GM12874 (cell line): Measurements from ENCODE around the gene EMILIN2.

Source experiments
- TF ChIP-seq, protein P1 (sequence below): IDR thresholded peaks from 2 replicates; pipeline ENCODE4 v1.5.1; 2011; ENCODE audit warnings: low read depth, mild to moderate bottlenecking, control low read depth, low read length, moderate library complexity; ENCODE audit not compliant: insufficient read depth

EMILIN2 gene

DNA sequence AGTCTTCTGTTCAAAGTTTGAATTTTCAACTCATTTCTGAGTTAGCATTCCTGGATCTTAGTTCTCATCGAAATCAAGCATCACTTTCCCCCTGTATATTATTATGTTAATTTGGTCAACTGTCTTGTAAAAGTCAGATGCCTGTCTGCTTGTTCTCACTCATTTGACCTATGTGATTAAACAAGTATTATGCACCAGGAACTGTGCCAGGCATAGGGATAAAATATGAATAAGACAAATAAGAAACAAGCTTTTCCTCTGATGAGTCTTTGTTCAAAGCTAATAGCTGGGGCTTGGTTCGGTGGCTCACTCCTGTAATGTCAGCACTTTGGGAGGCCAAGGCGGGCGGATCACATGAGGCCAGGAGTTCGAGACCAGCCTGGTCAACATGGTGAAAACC is 19.7 kb upstream of the EMILIN2 start:
- TF ChIP-seq, protein P1, sequence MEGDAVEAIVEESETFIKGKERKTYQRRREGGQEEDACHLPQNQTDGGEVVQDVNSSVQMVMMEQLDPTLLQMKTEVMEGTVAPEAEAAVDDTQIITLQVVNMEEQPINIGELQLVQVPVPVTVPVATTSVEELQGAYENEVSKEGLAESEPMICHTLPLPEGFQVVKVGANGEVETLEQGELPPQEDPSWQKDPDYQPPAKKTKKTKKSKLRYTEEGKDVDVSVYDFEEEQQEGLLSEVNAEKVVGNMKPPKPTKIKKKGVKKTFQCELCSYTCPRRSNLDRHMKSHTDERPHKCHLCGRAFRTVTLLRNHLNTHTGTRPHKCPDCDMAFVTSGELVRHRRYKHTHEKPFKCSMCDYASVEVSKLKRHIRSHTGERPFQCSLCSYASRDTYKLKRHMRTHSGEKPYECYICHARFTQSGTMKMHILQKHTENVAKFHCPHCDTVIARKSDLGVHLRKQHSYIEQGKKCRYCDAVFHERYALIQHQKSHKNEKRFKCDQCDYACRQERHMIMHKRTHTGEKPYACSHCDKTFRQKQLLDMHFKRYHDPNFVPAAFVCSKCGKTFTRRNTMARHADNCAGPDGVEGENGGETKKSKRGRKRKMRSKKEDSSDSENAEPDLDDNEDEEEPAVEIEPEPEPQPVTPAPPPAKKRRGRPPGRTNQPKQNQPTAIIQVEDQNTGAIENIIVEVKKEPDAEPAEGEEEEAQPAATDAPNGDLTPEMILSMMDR: no peak

- TF ChIP-seq, protein P1: no peak
Observed at GRCh38 chr18:2839202-2839601, 7.6 kb upstream of the EMILIN2 start.

GRCh38 chr18:2840521-2840920 is 6.3 kb upstream of the EMILIN2 start:
- TF ChIP-seq, protein P1: no peak

- TF ChIP-seq, protein P1: no peak
Observed at GRCh38 chr18:2843146-2843545, 3.7 kb upstream of the EMILIN2 start.

GRCh38 chr18:2845172-2845571 is 1.6 kb upstream of the EMILIN2 start:
- TF ChIP-seq, protein P1: no peak

DNA sequence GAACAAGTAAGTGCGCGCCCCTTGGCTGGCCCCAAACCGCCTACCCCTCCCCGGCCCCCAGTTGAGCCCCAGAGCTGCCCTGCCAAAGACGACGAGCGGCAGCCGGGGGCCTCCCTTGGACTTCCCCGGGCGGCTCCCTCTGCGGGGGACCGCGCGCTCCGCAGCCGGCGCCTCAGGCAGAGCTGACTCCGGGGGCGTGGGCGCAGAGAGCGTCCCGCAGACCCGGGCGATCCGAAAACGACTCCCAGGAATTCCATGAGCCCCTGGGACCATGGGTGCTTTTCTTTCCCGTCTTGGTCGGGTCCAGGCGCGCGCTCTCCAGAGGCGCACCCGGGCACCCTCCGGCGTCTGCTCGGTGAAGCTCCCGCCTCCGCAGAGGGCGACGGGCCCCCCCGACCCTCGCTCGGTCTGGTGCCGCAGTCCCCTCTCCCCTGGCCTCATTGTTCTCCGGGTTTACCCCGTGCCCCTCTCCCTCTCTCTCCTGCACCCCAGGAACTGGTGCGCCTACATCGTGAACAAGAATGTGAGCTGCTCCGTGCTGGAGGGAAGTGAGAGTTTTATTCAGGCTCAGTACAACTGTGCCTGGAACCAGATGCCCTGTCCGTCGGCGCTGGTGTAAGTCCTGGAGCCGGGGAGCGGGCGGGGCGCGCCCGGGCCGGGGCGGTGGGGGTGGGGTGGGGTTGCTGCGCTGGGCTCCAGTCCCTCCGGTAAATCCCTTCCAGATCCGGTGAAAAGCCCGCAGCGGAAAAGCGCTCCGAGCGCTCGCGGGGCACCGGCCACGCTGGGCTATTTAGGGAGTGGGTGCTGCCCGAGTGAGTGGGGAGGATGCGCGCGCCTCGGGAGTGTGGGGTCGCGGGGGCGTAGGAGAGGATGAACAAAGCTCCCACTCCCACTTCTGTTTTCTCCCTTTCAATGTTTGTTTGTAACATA is 776 bp downstream of the EMILIN2 start:
- TF ChIP-seq, protein P1: no peak

DNA sequence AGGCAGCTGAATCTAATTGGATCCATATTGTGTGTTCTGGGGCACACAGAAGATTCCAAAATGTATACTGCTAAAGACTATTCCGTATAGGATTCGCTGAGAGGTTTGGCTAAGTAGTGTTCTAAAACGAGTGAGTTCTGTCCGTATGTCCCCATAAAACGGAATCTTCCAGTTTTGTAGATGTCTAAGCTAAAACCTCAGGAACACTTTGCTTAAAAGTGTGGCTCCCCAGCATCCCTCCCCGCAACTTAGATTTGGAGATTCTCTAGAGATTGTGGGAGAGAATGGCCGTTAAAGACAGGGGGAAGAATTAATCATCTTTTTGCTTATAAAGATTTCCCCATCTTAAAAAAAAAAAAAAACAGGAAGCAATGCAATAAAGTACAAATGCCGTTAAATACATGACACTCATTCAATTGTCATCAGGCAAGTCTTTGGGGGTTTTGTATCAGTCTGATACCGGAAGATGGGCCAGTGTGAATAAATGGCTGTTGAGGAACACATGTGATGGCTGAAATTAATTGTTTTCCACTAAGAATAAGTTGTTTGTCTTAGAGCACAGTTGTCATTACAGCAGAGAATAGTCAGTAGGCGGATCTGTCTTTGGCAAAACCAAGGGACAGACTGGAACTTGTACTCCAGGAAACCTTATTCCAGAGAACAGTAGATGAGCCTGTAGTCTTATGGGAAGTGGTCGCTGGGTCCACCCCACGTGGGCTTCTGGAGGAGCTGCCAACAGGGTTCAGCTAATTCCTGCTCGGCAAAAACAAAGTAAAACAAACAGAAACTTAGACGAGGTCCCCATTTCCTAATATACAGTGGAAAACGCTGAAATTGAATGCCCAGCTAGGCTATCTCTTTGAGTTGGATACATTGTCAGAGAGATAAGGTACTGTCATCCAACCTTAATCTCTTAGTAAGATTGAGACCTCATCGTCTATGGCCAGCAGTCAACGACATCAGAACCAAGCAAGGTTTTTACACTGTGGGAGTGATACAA is 1.7 kb downstream of the EMILIN2 start:
- TF ChIP-seq, protein P1: no peak
